ENCODE data around the gene ZNRF1. TPM values are rescaled to one million over a fixed set of nuclear protein-coding genes. Genes with fewer than 3 reads are reported as not detected.

ZNRF1 gene
- total and polyA plus RNA-seq, 2 experiments from 2014 or later = 45.3 to 58.7 TPM

DNA sequence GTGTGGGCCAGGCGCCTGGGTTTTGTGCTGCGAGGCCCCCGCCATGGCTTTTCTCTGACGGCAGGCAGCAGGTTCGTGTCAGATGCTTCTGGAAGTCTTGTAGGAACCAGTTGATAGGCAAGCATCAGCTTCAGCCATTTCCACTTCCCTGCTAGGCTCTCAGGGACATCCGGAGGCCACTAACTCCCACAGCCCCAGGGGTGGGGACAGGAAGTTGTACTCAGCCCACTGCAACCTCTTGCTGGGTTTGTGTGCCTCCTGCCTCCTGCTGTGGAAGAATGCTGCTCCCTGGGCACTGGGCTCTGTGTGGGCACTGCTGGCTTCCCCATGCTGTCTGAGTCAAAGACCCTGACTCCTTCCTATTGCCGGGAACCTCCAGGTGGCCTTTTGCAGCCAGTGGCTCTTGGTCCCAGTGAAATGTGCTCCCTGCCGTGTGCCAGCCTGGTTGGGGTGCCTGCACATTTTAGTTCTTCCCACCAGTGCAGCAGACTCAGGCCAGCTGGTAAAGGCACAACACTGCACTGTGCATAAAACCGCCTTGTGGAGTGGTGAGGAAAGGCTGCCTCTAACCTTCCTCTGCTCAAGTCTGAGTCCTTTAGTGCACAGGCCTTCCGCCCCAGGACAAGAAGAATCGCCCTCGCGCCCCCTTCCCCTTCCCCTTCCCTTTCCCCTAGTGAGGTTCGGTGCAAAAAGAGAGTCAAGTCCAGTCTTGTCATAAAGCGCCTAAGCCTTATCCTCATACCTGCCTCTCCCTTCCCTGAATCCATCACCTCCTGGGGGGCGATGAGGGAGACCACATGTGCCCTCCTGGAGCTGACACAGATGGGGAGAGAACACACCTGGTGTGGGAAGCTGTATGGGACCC lies 101.1 kb downstream of the ZNRF1 start:
- H3K27ac ChIP-seq = no peak overlapping the region
- DNase-seq (ENCODE audit: low read depth in 1 of 2, low spot score in 1 of 2) = no peak

DNA sequence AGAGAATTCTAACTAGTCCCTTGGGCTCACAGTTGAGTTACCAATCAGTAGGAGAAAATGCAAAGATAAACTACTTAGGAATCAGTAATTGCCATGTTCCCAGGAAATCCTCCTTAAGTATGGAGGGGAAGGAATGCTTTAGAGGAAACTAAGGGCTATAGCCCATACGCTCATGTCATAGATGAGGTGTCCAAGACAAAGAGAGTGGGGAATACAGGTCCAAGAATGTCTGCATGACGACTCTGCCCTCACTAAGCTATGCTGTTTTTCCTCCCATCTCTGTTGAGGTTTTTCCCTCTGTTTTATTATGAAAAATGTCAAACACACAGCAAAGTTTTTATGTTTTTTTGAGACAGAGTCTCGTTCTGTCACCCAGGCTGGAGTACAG lies 101.8 kb downstream of the ZNRF1 start:
- Histone ChIP-seq H3K9me3 (ENCODE audit: low read depth) (no peaks in the 10 kb centered on the region), H3K4me1 (ENCODE audit: low read depth) (no peaks in the 10 kb centered on the region), H3K36me3 (no peaks in the 10 kb centered on the region), H3K27me3 (no peaks in the 10 kb centered on the region), H3K4me3 (no peak overlapping the region), H3K27ac (no peak overlapping the region)
- TF ChIP-seq, protein P1, sequence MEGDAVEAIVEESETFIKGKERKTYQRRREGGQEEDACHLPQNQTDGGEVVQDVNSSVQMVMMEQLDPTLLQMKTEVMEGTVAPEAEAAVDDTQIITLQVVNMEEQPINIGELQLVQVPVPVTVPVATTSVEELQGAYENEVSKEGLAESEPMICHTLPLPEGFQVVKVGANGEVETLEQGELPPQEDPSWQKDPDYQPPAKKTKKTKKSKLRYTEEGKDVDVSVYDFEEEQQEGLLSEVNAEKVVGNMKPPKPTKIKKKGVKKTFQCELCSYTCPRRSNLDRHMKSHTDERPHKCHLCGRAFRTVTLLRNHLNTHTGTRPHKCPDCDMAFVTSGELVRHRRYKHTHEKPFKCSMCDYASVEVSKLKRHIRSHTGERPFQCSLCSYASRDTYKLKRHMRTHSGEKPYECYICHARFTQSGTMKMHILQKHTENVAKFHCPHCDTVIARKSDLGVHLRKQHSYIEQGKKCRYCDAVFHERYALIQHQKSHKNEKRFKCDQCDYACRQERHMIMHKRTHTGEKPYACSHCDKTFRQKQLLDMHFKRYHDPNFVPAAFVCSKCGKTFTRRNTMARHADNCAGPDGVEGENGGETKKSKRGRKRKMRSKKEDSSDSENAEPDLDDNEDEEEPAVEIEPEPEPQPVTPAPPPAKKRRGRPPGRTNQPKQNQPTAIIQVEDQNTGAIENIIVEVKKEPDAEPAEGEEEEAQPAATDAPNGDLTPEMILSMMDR (IDR thresholded peaks at IDR 0.05; ENCODE audit: low read depth, low read length) = no peak
- DNase-seq (ENCODE audit: low read depth in 1 of 2, low spot score in 1 of 2) = no peak

More for the DNA sequence above, 101.1 kb downstream of the ZNRF1 start:
- H3K36me3 ChIP-seq = no peaks in the 10 kb centered on the region
- no peak overlapping the region for H3K4me3 ChIP-seq
- TF ChIP-seq, protein P1 (IDR thresholded peaks at IDR 0.05; ENCODE audit: low read depth, low read length) = no peak
- H3K9me3 ChIP-seq (ENCODE audit: low read depth) = no peaks in the 10 kb centered on the region
- no peaks in the 10 kb centered on the region for H3K27me3 ChIP-seq
- H3K4me1 ChIP-seq (ENCODE audit: low read depth) = no peaks in the 10 kb centered on the region

DNA sequence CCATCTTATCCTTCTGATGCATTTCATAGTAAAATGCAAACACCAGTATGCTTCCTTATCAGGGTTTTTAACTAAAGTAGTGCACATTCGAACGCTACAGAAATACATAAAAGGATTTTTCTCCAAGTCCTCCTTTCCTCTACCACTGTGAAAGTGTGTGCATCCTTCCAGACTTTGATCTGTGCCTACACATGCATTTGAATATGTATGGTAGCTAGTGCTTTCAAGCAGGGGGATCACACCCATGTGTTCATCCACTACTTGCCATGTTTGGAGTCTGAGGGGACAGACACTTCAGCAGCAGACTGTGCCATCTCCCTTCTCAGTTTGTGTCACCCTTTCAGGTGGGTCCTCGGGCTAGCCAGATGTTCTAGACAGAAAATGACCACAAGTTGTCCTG lies 102.8 kb downstream of the ZNRF1 start:
- Histone ChIP-seq H3K27ac (no peak overlapping the region), H3K36me3 (no peaks in the 10 kb centered on the region), H3K27me3 (no peaks in the 10 kb centered on the region), H3K4me1 (ENCODE audit: low read depth) (no peaks in the 10 kb centered on the region), H3K4me3 (no peak overlapping the region), H3K9me3 (ENCODE audit: low read depth) (no peaks in the 10 kb centered on the region)
- TF ChIP-seq, protein P1 (IDR thresholded peaks at IDR 0.05; ENCODE audit: low read depth, low read length) = no peak
- DNase-seq (ENCODE audit: low read depth in 1 of 2, low spot score in 1 of 2) = no peak

DNA sequence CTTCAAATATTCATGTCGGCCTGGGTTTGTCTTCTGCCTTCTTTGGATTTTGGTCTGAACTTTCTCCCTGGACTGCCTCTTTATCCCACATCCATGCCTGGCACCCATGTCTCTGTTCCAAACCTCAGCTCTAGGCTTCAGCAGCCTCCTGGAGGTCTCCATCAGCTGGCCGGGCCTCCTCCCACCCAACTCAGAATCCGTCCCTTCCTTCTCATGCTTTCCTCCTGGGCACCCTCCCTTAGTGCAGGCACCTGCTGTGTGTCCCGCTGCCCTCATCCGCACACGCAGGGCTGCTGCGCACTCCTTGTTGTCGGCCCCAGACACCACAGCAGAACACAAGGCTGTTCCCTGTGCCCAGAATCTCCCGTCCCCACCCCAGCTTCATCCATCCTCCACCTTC lies 103.8 kb downstream of the ZNRF1 start:
- Histone ChIP-seq H3K4me3 (no peak overlapping the region), H3K4me1 (ENCODE audit: low read depth) (no peaks in the 10 kb centered on the region), H3K27me3 (no peaks in the 10 kb centered on the region), H3K27ac (no peak overlapping the region), H3K9me3 (ENCODE audit: low read depth) (no peaks in the 10 kb centered on the region), H3K36me3 (no peaks in the 10 kb centered on the region)
- TF ChIP-seq, protein P1 (IDR thresholded peaks at IDR 0.05; ENCODE audit: low read depth, low read length) = no peak
- no peak for DNase-seq (ENCODE audit: low read depth in 1 of 2, low spot score in 1 of 2)

DNA sequence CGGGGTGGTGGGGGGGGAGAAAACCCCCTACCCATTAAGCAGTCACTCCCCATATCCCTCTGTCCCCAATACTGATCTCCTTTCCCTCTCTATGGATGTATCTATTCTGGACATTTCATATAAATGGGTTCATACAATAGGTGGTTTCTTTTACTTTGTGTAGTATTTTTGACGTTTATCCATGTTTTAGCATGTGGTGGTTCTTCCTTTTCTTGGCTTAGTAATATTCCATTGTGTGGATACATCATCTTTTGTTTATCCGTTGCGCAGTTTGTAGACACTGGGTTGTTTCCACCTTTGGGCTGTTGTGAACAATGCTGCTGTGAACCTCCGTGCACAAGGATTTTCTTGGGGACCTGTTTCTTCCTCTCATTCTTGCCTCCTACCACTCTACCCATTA lies 105.2 kb downstream of the ZNRF1 start:
- H3K36me3 ChIP-seq = no peaks in the 10 kb centered on the region
- no peak overlapping the region for H3K4me3 ChIP-seq
- no peak overlapping the region for H3K27ac ChIP-seq
- DNase-seq (ENCODE audit: low read depth in 1 of 2, low spot score in 1 of 2) = no peak
- no peaks in the 10 kb centered on the region for H3K27me3 ChIP-seq
- TF ChIP-seq, protein P1 (IDR thresholded peaks at IDR 0.05; ENCODE audit: low read depth, low read length) = no peak
- H3K9me3 ChIP-seq (ENCODE audit: low read depth) = no peaks in the 10 kb centered on the region
- no peaks in the 10 kb centered on the region for H3K4me1 ChIP-seq (ENCODE audit: low read depth)
